HG02981 (cell line): ENCODE data around the gene C13orf42.

Source experiments
- ATAC-seq: cut with Tn5 transposase; IDR thresholded peaks from one replicate; pipeline ENCODE4 v1.9.1; 2021; ENCODE audit warnings: mild to moderate bottlenecking, moderate library complexity; ENCODE audit not compliant: unreplicated experiment

Gene C13orf42

GRCh38 chr13:51035978-51036377 is 75.1 kb downstream of the C13orf42 start:
- no peak for ATAC-seq

GRCh38 chr13:51035469-51035868 is 75.6 kb downstream of the C13orf42 start:
- ATAC-seq: no peak

GRCh38 chr13:51034906-51035305 is 76.2 kb downstream of the C13orf42 start:
- no peak for ATAC-seq

- no peak for ATAC-seq
Measured at GRCh38 chr13:51033421-51034185, 77.5 kb downstream of the C13orf42 start.

GRCh38 chr13:51032831-51033230 is 78.2 kb downstream of the C13orf42 start:
- ATAC-seq: no peak
